Panc1 (cell line): Measurements from ENCODE around the gene ABTB2. TPM values are rescaled to one million over a fixed set of nuclear protein-coding genes. Genes with fewer than 3 reads are reported as not detected.

Source experiments
- ATAC-seq: fragments of 200-7000 bp; cut with Tn5 transposase; 2 replicates; pipeline ENCODE4 v1.9.1; 2020; ENCODE audit warnings: mild to moderate bottlenecking, moderate library complexity
- BruUV-seq: library from RNA; stranded (reverse); fragments of 400-500 nt; replicated peaks from 2 replicates; lab custom pipeline; 2021; lab: Mats Ljungman, UMichigan
- CTCF ChIA-PET: fragments of 300-600 bp; sonication (Branson Sonifier 250); formaldehyde crosslinking; loops from one replicate; lab custom pipeline; 2022; ENCODE audit warnings: antibody characterized with exemption; lab: Charles Lee
- POLR2A ChIA-PET: fragments of 300-600 bp; sonication (Branson Sonifier 250); formaldehyde crosslinking; loops from one replicate; lab custom pipeline; 2022; ENCODE audit warnings: antibody characterized with exemption; lab: Charles Lee
- DNase-seq: peaks from one replicate; pipeline ENCODE4 v3.0.0-alpha.2; 2010; ENCODE audit warnings: low read depth, low spot score
- H3K27ac ChIP-seq: 2 replicates; pipeline ENCODE4 v1.5.1; 2011; ENCODE audit warnings: mild to moderate bottlenecking, low read length, inconsistent platforms
- H3K27me3 ChIP-seq: fragments of 200-500 bp; sonication (Bioruptor generic); 2 replicates; pipeline ENCODE4 v1.6.0; 2014; ENCODE audit warnings: low read length, inconsistent platforms; ENCODE audit not compliant: control insufficient read depth, insufficient read depth
- H3K36me3 ChIP-seq: fragments of 200-500 bp; sonication (Bioruptor generic); 2 replicates; pipeline ENCODE4 v1.5.1; 2014; ENCODE audit warnings: inconsistent platforms, mild to moderate bottlenecking, low read length, moderate library complexity; ENCODE audit not compliant: control insufficient read depth, insufficient read depth
- H3K4me1 ChIP-seq: 2 replicates; pipeline ENCODE4 v1.5.1; 2011; ENCODE audit warnings: inconsistent platforms, mild to moderate bottlenecking, low read length, moderate library complexity; ENCODE audit not compliant: control insufficient read depth, insufficient read depth
- H3K4me3 ChIP-seq, 2 experiments: 2 replicates each; pipeline ENCODE4 v1.5.1; 2011 to 2012; ENCODE audit warnings: low read depth in 2 of 2, low read length in 2 of 2, mild to moderate bottlenecking in 2 of 2, inconsistent platforms in 1 of 2, moderate library complexity in 1 of 2
- H3K9me3 ChIP-seq: fragments of 200-500 bp; sonication (Bioruptor generic); 2 replicates; pipeline ENCODE4 v1.5.1; 2014; ENCODE audit warnings: low read depth, mild to moderate bottlenecking, inconsistent platforms, low read length, moderate library complexity; ENCODE audit not compliant: control insufficient read depth, insufficient read depth
- POLR2AphosphoS5 ChIP-seq: IDR thresholded peaks from 2 replicates; pipeline ENCODE4 v1.6.1; 2012; ENCODE audit warnings: mild to moderate bottlenecking, low read depth, low read length, moderate library complexity
- SIN3A ChIP-seq: IDR thresholded peaks from 2 replicates; pipeline ENCODE4 v1.6.1; 2012; ENCODE audit warnings: low read depth, mild to moderate bottlenecking, low read length, moderate library complexity, borderline replicate concordance; ENCODE audit not compliant: insufficient read depth
- TCF7L2 ChIP-seq: IDR thresholded peaks from 2 replicates; pipeline ENCODE4 v1.6.1; 2011; ENCODE audit warnings: mild to moderate bottlenecking, low read depth, low read length, inconsistent platforms
- in situ Hi-C: cut with HindIII; loops from 2 replicates; pipeline ENCODE4 v1.10.0; 2016; ENCODE audit warnings: low sequenced_read_pairs, low pct_unique_long_range_greater_than_20kb
- intact Hi-C: fragments of 100-400 bp; cut with micrococcal nuclease; formaldehyde crosslinking; loops from one replicate; pipeline ENCODE4 v1.10.0; 2022; ENCODE audit not compliant: unreplicated experiment
- total RNA-seq: library from RNA; stranded (reverse); gene quantifications from one replicate; pipeline ENCODE4 v1.2.1, GENCODE V29; 2021; ENCODE audit not compliant: unreplicated experiment
- TF ChIP-seq, protein P1 (sequence below): fragments of 450-650 bp; IDR thresholded peaks from 2 replicates; pipeline ENCODE4 v1.5.1; 2017; ENCODE audit warnings: mild to moderate bottlenecking
- TF ChIP-seq, protein P2 (sequence below), 2 experiments: IDR thresholded peaks; 2 replicates each; pipeline ENCODE4 v1.6.1; 2011 to 2012; ENCODE audit warnings: low read depth in 2 of 2, control low read depth in 1 of 2, low read length in 1 of 2, mild to moderate bottlenecking in 1 of 2, moderate library complexity in 1 of 2; ENCODE audit not compliant: insufficient read depth in 1 of 2

ABTB2 gene
- total RNA-seq, 1 experiment from 2014 or later, result 22.7 TPM

DNA sequence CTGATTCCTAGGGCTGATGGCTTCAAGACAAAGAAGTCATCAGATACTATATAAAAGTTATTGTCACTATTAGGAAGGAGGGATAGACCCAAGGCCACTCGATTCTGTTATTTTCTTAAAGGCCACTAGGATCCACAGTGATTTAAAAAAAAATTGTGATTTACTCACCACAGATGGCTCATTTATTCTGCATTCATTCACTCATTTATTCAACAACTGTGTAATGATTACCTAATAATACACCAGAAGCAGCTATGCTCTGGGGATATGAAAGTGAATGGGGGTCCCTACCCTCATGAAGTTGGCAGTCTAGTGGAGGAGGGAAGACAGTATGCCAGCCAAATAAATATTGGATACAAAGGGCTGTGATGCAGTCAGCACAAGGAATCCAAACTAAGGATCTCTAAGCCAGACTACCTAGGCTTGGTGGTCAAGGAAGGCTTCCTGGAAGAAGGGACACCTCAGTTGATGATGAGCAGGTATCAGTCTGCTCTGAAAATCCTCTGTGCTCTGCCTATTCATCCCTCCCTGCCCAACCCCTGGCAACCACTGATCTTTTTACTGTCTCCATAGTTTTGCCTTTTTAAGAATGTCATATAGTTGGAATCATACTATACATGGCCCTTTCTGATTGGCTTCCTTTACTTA is 141.9 kb downstream of the ABTB2 start:
- no peak for DNase-seq
- in situ Hi-C loops, result no loop called here
- intact Hi-C loops, result no loop called here

DNA sequence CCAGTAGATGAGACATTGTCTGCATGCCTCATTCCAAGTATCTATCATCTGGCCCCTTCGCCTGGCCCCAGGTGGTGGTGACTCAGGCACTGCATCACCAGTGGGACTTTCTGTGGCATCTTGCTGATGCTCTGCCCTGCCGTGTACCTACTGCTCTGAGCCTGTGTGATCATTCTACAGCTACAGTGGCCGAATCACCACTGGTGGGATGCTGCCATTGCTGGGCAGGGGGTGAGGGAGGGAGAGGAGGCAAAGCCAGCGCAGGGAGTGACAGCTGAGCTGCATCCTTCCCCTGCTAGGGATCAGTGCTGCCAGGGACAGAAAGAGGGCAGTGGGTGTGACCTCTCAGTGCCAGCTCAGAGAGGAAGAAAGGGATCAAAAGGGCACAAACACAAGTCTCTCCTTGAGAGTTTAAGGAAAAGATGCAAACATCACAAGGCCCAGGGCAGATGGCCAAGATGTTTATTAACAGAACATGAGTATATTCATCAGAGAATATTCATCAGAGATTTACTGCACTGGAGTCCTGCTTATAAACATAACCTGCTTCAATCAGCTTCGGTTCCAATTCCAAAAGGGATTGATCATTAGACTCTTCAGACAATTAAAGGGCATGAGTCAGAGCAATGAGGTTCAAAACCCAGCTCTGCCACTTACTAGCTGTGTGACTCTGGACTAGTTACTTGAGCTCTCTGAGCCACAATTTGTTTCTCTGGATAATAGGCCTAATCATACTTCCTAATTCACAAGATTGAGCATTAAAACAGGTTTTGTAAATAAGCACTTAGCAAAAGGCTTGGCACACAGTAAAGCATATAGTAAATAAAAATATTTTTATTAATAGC is 142.6 kb downstream of the ABTB2 start:
- Histone ChIP-seq H3K4me3 (no peak overlapping the region), H3K27ac (peak overlapping the region; percentile 40), H3K4me1 (peaks cover 34% of the 10 kb centered on the region), H3K9me3 (no peaks in the 10 kb centered on the region), H3K27me3 (no peaks in the 10 kb centered on the region), H3K36me3 (no peaks in the 10 kb centered on the region)
- in situ Hi-C loops, result no loop called here
- DNase-seq, result peak; percentile 94
- ChIA-PET POLR2A (interaction anchor here (0.5 kb wide), 1 partner anchor 79 kb away, joined by 4 read pairs; no protein-coding TSS in a partner anchor), CTCF (no interaction called here)
- ATAC-seq, result peak; percentile 83
- intact Hi-C loops, result no loop called here
- BruUV-seq, result no TSS peak
- TF ChIP-seq TCF7L2 (no peak), POLR2AphosphoS5 (no peak)
- TF ChIP-seq, protein P1, sequence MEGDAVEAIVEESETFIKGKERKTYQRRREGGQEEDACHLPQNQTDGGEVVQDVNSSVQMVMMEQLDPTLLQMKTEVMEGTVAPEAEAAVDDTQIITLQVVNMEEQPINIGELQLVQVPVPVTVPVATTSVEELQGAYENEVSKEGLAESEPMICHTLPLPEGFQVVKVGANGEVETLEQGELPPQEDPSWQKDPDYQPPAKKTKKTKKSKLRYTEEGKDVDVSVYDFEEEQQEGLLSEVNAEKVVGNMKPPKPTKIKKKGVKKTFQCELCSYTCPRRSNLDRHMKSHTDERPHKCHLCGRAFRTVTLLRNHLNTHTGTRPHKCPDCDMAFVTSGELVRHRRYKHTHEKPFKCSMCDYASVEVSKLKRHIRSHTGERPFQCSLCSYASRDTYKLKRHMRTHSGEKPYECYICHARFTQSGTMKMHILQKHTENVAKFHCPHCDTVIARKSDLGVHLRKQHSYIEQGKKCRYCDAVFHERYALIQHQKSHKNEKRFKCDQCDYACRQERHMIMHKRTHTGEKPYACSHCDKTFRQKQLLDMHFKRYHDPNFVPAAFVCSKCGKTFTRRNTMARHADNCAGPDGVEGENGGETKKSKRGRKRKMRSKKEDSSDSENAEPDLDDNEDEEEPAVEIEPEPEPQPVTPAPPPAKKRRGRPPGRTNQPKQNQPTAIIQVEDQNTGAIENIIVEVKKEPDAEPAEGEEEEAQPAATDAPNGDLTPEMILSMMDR, result no peak

More for the DNA sequence above, 141.9 kb downstream of the ABTB2 start:
- CTCF ChIA-PET, result interaction anchor here (0.6 kb wide), 1 partner anchor 244 kb away, joined by 11 read pairs; no protein-coding TSS in a partner anchor
- H3K4me1 ChIP-seq, result peaks cover 31% of the 10 kb centered on the region
- POLR2A ChIA-PET, result no interaction called here
- H3K4me3 ChIP-seq, result no peak overlapping the region
- no peak for ATAC-seq
- H3K9me3 ChIP-seq, result no peaks in the 10 kb centered on the region
- peak overlapping the region; percentile 24; the same call in 1 of the 2 replicates for H3K27ac ChIP-seq
- no TSS peak for BruUV-seq
- H3K27me3 ChIP-seq, result no peaks in the 10 kb centered on the region
- H3K36me3 ChIP-seq, result no peaks in the 10 kb centered on the region
- TF ChIP-seq, protein P2, sequence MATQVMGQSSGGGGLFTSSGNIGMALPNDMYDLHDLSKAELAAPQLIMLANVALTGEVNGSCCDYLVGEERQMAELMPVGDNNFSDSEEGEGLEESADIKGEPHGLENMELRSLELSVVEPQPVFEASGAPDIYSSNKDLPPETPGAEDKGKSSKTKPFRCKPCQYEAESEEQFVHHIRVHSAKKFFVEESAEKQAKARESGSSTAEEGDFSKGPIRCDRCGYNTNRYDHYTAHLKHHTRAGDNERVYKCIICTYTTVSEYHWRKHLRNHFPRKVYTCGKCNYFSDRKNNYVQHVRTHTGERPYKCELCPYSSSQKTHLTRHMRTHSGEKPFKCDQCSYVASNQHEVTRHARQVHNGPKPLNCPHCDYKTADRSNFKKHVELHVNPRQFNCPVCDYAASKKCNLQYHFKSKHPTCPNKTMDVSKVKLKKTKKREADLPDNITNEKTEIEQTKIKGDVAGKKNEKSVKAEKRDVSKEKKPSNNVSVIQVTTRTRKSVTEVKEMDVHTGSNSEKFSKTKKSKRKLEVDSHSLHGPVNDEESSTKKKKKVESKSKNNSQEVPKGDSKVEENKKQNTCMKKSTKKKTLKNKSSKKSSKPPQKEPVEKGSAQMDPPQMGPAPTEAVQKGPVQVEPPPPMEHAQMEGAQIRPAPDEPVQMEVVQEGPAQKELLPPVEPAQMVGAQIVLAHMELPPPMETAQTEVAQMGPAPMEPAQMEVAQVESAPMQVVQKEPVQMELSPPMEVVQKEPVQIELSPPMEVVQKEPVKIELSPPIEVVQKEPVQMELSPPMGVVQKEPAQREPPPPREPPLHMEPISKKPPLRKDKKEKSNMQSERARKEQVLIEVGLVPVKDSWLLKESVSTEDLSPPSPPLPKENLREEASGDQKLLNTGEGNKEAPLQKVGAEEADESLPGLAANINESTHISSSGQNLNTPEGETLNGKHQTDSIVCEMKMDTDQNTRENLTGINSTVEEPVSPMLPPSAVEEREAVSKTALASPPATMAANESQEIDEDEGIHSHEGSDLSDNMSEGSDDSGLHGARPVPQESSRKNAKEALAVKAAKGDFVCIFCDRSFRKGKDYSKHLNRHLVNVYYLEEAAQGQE (IDR thresholded peaks at IDR 0.05; ENCODE audit: insufficient read depth in 1 of 2, low read depth in 2 of 2, low read length in 1 of 2), result no peak
- TF ChIP-seq TCF7L2 (no peak), POLR2AphosphoS5 (no peak), SIN3A (no peak)
- TF ChIP-seq, protein P1, result no peak
